Esophagus mucosa (tissue), 1 donor: ENCODE measurements around the gene IST1. TPM values are rescaled to one million over a fixed set of nuclear protein-coding genes. Genes with fewer than 3 reads are reported as not detected.
"Not testable (repeated sequence)": the region's sequence is repeated elsewhere in the genome, so short reads cannot be mapped to it uniquely, and the experiment has no call there.

Source experiments
- ATAC-seq: fragments of 200-7000 bp; cut with Tn5 transposase; one replicate; pipeline ENCODE4 v1.9.1; 2020
- total RNA-seq: library from RNA; stranded (reverse); gene quantifications from one replicate; pipeline ENCODE4 v1.2.4, GENCODE V29; 2023
- donor health status: DM: yes; HTN: yes; CAD: no.

Gene IST1
- total RNA-seq, 1 donor from 2014 or later = 86.7 TPM

DNA sequence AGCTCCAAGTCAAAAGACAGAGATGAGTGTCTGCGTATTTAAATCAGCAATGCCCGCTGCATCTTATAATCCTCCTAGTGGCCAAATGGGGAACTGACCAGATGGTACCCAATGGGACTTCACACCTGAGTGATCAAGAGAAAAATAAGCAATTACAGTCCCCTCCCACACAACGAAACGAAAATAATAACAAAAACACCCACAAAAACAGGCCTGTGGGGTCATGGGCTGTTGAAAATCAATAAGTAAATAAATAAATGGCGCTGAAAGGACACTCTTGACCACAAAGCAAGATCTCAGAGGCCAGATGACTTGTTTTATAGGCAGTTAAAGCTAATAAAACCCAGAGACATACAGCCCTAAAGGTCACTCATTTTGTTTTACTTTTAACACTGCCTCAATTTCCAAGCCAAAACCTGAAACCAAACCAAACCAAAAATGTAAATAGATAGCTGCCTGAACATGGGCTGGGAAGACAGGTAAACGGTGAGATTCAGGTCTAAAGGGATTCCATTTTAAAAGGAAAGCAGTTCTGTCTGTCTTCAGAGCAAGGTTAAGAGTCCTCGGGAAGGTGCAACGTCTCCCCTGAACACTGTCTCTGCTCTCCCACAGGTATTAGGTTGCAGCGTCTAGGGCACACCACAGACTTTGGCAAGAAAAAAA lies 12.7 kb upstream of the IST1 start:
- ATAC-seq = peak; percentile 71

DNA sequence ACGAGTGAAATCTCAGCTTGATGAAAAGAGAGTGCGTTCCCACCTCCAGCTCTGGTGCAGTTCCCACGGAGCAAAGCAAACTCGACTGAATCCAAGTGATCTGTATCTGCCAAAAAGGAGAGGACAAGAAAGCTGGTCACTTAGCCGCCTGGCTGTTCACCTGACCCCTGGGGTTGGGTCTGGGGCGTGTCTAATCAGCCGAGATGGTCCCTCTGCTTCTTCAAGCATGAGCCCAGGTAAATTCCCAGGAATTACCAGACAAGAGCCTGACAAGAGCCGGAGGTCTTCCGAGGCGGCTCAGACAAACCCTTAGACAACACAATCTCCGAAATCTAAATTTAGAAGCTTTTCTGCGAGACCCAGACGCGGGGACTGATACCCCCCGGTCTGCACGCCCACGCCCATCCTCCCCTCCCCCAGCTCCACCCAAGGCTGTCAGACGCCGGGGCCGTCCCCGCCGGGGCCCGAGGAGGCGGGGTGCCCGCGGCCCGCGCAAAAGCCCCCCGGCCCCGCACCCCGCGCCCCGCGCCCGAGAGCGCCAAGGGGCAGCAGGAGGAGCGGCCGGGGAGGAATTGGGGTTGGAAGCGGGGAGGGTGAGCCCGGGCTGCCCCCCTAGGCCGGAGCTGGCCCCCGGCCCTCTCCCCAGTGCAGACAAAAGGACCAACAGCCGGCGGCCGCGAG lies 12.0 kb upstream of the IST1 start:
- peak; percentile 45 for ATAC-seq

DNA sequence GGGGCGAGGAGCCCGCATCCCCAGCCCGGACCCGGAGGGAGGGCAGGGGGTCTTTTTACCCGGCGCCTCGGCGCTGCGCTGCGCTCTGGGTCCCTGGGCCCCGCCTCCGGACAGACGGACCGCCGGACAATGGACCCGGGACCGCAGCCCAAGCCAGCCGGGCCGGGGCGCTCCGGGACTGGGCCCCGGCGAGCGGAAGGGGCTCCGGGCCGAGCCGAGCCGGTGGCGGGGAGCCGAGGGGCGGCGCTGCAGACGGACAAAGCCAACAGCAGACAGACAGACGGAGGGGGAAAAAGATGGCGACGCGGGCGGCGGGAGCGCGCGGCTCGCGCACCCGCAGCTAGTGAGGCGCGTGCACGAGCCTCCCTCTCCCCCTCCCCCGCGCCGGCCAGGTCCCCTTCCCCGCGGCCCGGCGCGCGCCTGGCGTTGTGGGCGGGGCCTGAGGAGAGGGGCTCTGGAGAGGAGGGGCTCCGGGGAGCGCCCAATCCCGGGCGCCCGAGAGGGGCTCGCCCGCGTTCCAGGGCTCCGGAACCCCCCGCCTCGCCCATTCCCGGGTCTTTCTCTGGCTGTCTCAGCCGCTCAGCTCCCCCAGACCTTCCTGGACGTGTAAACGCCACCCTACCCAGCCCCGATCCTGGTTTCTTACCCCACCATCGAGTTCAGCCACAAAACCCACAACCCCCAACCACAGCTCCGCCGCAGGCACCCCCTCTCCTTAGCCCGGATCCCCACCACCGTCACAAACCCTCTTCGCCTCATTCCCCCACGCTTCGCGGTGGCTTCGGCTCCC lies 11.3 kb upstream of the IST1 start, which contains the start of gene ZNF821:
Gene ZNF821, minus strand, starts transcription at position 334 of the 790 bp plus-strand sequence. CDS start 4,236 bp downstream, outside the sequence.
- peak; percentile 77 for ATAC-seq

DNA sequence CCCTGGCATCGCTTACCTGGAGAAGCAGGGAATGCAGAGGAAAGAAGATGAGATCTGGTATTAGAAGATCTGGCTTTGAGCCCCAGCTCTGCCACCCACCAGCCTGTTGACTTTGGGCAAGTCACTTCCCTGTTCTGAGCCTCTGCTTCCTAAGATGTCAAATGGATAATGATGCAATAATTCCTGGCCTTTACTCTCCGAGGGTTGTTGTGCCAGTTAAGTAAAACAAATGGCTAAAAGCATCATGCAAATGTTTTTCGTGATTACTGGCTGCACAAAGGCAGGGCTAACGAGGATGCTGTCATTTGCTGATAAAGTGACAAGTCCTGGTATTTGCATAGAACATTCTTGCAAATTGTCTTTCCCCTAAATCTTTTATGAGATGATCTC lies 10.1 kb upstream of the IST1 start:
- ATAC-seq = no peak

DNA sequence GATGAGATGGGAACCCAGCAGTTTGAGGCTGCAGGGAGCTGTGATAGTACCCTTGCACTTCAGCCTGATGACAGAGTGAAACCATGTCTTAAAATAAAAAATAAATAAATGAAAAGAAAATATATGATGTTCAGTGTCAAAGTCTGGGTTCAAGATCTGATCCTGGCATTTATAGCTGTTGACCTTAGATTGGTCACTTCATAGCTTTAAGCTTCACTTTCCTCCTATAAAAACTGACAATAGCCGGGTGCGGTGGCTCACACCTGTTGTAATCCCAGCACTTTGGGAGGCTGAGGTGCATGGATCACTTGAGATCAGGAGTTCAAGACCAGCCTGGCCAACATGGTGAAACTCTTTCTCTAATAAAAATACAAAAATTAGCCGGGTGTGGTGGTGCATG lies 6.2 kb upstream of the IST1 start:
- ATAC-seq = no peak

DNA sequence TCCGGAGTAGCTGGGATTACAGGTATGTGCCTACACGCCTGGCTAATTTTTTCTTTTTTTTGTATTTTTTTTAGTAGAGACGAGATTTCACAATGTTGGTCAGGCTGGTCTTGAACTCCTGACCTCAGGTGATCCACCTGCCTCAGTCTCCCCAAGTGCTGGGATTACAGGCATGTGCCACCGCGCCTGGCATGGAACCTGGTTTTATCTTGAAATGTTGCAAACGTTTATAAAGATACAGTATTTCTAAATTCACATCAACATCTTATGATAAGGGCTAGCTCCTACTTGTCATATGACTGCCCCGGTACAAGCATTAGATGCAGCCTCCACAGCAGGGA lies 1.5 kb upstream of the IST1 start:
- no peak for ATAC-seq

DNA sequence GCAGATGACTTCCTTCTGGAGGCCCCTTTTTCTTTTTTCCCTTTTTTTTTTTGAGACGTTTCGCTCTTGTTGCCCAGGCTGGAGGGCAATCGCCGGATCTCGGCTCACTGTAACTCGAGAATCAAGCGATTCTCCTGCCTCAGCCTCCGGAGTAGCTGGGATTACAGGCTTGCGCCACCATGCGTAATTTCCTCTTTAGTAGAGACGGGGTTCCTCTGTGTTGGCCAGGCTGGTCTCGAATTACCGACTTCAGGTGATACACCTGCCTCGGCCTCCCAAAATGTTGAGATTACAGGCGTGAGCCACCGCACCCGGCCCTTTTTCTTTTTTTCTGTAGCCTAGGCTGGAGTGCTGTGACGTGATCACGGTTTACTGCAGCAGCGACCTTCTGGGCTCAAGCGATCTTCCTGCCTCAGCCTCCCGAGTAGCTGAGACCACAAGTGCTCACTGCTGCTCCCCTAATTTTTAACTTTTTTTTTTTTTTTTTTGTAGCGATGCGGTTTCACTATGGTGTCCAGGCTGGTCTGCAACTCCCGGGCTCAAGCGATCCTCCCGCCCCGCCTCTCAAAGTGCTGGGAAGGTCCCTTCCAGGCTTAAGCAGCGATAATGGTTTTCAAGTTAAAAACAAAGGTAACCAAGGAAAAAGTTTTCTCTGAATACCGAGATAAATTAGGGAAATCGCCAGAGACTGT lies 956 bp upstream of the IST1 start:
- no peak for ATAC-seq

DNA sequence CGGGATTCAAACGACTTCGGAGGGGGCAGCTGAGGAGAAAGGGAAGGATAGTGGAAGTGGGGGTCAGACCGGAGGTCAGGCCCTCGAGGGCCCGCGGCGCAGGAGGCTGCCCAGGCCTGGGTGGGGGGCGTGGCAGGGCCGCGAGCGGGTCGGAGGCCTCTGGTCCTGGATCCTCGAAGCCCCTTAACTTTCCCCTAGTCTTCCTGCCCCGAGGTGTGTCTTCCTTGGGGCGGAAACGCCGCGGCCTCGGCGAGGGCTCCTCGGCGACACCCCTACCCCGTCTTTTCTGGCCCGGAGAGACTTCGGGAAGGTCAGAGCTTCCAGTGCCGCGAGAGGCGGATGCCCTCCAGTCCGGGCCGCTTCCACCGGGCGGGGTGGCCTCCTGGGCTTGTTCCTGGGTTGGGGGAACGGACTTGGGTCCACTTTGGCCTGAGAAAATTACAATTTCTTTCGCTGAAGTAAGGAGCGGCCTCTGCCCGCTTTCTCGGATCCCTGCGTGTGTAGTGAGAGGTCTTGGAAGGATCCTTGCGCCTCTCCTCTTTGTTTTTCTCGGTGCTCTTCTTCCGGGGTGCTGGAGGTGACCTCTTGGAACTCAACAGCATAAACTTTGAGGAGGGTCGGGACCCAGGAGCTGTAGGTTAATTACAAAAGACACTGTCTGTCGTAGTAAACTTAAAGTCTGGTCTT lies 491 bp downstream of the IST1 start:
- peak; percentile 12 for ATAC-seq

DNA sequence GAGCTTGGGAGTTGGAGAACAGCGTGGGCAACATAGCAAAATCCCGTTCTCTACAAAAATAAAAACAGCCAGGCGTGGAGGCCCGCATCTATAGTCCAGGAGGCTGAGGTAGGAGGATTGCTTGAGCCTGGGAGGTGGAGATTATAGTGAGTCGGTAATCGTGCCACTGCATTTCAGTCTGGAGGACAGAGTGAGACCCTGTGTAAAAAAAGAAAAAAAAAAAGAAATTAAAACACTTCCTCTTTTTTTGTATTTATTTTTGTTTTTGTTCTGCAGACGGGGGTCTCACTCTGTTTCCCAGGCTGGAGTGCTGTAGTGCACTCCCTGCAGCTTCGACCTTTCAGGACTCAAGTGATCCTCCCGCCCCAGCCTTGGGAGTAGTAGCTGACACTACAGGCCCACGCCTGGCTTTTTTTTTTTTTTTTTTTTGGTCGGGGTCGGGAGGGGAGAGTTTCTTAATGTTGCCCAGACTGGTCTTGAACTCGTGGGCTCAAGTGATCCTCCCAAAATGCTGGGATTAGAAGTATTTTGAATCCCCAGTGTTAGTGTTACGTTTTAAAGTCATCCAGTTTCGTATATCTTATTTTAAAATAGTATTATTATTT lies 1.5 kb downstream of the IST1 start:
- ATAC-seq = no peak

DNA sequence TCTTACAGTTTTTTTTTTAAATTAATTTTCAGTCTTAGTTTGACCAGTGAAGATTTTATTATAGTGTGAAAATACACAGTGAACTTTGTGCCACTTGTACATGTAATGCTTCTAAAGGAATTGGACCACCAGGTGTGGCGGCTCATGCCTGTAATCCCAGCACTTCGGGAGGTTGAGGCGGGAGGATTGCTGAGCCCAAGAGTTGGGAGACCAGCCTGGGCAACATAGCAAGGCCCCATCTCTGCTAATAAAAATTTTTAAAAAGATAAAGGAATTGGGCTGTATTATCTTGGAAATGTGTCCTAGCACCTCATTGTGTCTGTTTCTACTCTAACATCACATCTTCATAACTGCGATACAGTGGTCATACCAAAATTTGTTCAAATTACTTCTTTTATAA lies 3.8 kb downstream of the IST1 start:
- ATAC-seq = no peak

DNA sequence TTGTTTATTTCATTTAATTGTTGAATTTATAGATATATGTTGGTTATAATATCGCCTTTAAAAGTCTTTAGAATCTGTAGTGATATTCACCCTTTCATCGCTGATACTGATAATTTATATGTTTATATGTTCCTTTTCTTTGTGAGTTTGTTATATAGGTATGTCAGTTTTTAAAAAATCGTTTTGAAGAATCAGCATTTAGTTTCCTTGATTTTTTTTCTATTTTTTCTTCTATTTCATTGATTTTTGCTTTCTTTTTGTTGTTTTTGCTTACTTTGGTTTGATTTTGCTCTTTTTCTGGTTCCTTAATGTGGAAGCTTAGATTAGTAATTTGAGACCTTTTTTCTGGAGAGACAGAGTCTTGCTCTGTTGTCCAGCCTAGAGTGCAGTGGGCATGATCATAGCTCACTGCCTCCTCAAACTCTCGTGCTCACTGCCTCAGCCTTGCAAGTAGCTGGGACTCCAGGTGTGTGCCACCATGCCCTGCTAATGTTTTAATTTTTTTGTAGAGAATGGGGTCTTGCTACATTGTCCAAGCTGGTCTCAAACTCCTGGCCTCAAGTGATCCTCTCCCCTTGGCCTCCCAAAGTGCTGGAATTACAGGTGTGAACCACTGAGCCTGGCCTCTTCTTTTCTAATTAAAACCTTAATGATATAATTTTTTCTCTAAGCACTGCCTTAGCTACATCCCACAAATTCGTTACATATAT lies 7.5 kb downstream of the IST1 start:
- no peak for ATAC-seq

DNA sequence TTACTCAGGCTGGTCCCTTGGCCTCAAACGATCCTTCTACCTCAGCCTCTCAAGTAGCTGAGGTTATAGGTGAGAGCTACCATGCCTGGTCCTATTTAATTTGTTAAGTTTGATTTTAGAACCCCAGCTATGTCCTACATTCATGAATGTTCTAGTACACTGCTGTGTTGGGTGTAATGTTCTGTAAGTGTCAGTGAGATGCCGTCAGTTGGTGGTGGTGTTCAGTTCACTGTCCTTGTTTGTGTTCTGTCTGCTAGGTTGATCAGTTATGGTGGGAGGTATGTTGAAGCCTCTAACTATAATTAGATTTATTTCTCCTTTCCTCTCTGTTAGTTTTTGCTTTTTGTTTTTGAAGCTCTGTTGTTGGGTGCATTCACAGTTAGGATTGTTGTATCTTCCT lies 8.3 kb downstream of the IST1 start:
- no peak for ATAC-seq

DNA sequence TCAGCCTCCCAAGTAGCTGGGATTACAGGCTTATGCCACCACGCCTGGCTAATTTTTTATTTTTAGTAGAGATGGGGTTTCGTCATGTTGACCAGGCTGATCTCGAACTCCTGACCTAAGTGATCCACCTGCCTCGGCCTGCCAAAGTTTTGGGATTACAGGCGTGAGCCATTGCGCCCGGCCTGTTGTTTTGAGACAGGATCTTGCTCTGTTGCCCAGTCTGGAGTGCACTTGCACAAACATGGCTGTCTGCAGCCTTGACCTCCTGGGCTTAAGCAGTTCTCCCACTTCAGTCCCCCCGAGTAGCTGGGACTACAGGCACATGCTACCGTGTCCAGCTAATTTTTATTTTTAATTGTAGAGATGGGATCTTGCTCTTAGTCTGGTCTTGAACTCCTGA lies 8.9 kb downstream of the IST1 start:
- ATAC-seq = no peak

DNA sequence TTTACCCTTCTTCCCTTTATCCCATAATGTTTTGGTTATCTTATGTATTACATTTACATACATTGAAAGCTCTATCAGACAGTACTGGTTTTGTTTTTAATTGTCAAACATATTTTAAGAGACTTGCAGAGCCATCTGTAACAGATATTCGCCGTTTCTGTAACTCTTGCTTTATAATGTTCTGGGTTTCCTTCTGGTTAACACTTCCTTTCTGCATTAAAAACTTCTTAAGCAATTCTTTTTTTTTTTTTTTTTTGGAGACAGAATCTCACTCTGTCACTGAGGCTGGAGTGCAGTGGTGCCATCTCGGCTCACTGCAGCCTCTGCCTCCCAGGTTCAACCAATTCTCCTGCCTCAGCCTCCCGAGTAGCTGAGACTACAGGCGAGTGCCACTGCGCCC lies 10.4 kb downstream of the IST1 start:
- not testable (repeated sequence) for ATAC-seq

DNA sequence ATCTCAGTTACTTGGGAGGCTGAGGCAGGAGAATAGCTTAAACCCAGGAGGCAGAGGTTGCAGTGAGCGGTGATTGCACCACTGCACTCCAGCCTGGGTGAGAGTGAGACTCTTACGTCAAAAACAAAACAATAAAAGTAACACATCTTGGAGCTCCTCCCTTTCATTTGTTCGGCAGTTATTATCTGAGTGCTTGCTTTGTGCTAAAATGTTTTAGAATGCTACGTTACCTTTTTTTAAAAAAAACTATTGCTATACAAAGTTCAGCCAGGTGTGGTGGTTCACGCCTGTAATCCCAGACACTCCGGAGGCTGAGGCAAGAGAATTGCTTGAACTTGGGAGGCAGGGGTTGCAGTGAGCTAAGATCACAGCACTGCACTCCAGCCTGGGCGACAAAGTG lies 15.8 kb downstream of the IST1 start:
- no peak for ATAC-seq

DNA sequence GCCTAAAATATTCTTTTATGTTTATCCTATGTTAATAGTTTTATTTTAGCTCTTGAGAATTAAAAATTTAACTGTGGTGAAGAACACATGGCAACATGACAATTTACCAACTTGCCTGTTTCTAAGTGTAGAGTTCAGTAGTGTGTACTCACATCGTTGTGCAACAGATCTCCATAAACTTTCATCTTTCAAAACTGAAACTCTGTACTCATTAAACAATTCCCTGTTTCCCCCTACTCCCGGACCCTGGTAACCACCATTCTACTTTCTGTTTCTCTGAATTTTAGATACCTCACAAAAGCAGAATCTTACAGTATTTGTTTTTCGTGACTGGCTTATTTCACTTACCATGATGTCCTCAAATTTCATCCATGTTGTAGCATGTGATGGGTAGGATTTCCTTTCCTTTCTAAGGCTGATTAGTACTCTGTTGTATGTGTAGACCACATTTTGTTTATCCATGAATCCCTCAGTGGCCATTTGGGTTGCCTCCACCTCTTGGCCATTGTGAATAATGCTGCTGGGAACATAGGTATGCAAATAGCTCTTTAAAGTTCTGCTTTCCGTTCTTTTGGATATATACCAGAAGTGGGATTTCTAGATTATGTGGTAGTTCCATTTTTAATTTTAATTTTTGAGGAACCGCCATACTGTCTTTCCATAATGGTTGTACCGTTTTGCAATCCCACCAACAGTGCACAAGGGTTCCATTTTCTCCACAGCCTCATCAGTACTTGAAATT lies 17.4 kb downstream of the IST1 start:
- no peak for ATAC-seq

DNA sequence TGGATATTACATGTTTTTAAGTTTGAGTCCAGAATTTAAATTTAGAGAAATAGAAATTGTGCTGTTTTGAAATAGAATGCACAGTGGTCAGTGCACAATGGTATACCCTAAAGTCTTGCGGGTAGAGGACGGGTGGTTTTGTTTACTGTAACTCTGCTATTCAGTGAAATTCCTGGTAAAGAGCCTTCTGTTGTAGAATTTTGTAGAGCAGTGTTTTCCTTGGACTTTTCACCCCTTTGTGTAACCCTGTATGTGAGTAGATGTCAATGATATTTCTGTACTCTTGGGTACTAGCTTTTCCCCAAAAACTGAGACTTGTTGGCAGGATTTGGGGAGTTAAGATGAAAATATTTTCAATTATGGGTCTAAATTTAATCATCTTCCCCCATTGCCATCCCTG lies 19.5 kb downstream of the IST1 start:
- no peak for ATAC-seq

DNA sequence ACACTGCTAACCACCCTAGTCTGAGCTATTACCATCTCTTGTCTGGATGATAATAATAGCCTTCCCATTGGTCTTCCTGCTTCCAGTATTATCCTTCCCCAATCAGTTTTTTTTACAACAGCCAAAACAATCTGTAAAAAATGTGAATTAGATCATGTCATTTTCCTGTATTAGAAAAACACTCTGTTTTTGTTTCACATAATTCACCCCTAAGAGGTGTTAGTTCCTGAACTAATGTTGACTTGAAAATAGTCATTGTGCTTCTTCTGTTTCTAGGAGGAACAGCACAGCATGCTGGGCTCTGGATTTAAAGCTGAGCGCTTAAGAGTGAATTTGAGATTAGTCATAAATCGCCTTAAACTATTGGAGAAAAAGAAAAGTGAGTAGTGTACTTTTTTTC lies 20.0 kb downstream of the IST1 start:
- ATAC-seq = no peak

DNA sequence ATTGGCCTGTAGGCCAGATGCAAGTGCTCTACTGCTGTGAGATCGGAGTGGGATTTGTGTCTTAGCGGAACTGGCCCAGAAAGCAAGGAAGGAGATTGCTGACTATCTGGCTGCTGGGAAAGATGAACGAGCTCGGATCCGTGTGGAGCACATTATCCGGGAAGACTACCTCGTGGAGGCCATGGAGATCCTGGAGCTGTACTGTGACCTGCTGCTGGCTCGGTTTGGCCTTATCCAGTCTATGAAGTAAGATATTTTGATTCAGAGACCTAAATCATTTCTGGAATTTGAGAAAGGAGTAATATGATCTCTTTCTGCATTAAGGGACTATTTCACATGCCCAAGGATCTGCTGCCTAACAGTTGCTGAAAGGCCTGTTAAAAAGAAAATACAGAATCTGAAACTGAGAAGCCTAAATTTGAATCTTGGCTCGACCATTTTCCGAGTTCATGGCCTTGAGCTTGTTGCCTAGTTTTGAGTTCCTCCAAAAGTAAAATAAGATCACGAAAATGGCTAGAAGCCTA lies 21.1 kb downstream of the IST1 start:
- no peak for ATAC-seq

DNA sequence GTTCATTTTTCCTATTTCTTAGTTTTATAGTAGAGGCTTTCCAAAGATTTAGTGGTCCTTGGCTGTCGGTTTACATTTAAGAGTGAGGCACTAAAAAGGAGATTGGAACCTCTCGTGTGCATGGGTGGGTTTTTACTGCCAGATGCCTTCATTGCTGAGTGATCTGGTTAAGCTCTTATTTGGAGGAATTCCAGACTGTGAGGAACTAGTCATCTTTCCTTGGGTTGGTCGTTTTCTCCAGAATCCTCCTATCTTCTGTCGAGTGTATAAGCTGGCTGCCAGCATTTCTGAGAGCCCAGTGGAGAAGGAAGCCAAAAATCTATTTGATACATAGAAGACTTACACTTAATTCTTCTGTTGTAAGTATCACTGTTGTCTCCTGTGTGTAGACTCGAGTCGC lies 22.6 kb downstream of the IST1 start:
- no peak for ATAC-seq

DNA sequence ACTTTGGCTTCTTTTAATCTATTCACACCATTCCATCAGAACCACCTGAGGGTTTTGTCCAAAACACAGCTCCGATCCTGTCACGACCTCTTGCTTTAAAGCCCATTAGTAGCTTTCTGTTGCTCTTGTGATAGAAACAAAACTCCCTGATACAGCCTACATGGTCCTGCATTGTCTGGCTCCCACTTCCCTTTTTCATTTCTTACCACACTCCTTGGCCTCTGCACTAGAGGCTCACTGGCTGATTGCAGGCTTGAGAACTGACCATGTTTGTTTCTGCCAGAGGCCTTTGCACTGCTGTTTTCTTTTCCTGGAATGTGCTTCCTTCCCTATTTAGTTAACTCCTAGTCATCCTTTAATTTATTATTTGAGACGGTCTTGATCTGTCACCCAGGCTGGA lies 23.7 kb downstream of the IST1 start:
- ATAC-seq = no peak
